GM19468 (cell line): ENCODE measurements around the gene TUBE1.
"Not testable (repeated sequence)": the region's sequence is repeated elsewhere in the genome, so short reads cannot be mapped to it uniquely, and the experiment has no call there.

Experiments
- ATAC-seq: cut with Tn5 transposase; IDR thresholded peaks from one replicate; pipeline ENCODE4 v1.9.1; 2021; ENCODE audit warnings: mild to moderate bottlenecking, moderate library complexity, moderate number of reproducible peaks; ENCODE audit not compliant: unreplicated experiment; ENCODE audit errors: extremely low read depth

TUBE1 gene

GRCh38 chr6:112087136-112087911 is at the start of gene TUBE1, which contains the start of gene FAM229B:
TSS of gene TUBE1 (minus strand) at chr6:112087482. CDS start at chr6:112087434, 48 bp downstream.
TSS of gene FAM229B (plus strand) at chr6:112087591. CDS start at chr6:112099284, 11,693 bp downstream.
- ATAC-seq: peak; percentile 96

- ATAC-seq: no peak
Observed at GRCh38 chr6:112130878-112131277, 43.6 kb upstream of the TUBE1 start.

- no peak for ATAC-seq
Observed at GRCh38 chr6:112128208-112128607, 40.9 kb upstream of the TUBE1 start.

GRCh38 chr6:112123982-112124381 is 36.7 kb upstream of the TUBE1 start:
- no peak for ATAC-seq

- no peak for ATAC-seq
Observed at GRCh38 chr6:112122756-112123155, 35.5 kb upstream of the TUBE1 start.

- no peak for ATAC-seq
Observed at GRCh38 chr6:112118034-112118433, 30.8 kb upstream of the TUBE1 start.

- no peak for ATAC-seq
Observed at GRCh38 chr6:112117554-112117953, 30.3 kb upstream of the TUBE1 start.

- ATAC-seq: no peak
Observed at GRCh38 chr6:112116221-112116620, 28.9 kb upstream of the TUBE1 start.

GRCh38 chr6:112114577-112115223 is 27.4 kb upstream of the TUBE1 start:
- no peak for ATAC-seq

- no peak for ATAC-seq
Observed at GRCh38 chr6:112113918-112114317, 26.6 kb upstream of the TUBE1 start.

GRCh38 chr6:112113431-112113830 is 26.1 kb upstream of the TUBE1 start:
- ATAC-seq: no peak

- no peak for ATAC-seq
Observed at GRCh38 chr6:112109262-112109661, 22.0 kb upstream of the TUBE1 start.

GRCh38 chr6:112106562-112106961 is 19.3 kb upstream of the TUBE1 start:
- ATAC-seq: no peak

- not testable (repeated sequence) for ATAC-seq
Observed at GRCh38 chr6:112106026-112106425, 18.7 kb upstream of the TUBE1 start.

GRCh38 chr6:112100561-112100960 is 13.3 kb upstream of the TUBE1 start:
- no peak for ATAC-seq

GRCh38 chr6:112096901-112097300 is 9.6 kb upstream of the TUBE1 start:
- ATAC-seq: no peak

- ATAC-seq: no peak
Observed at GRCh38 chr6:112087916-112088315, 634 bp upstream of the TUBE1 start.

- ATAC-seq: no peak
Observed at GRCh38 chr6:112086744-112087135, 542 bp downstream of the TUBE1 start.

- no peak for ATAC-seq
Observed at GRCh38 chr6:112085286-112086065, 1.8 kb downstream of the TUBE1 start.

- no peak for ATAC-seq
Observed at GRCh38 chr6:112081569-112081968, 5.7 kb downstream of the TUBE1 start.

GRCh38 chr6:112066606-112067005 is 20.7 kb downstream of the TUBE1 start:
- ATAC-seq: no peak
